HCT116 (cell line): ENCODE data around the gene PARP8. TPM values are rescaled to one million over a fixed set of nuclear protein-coding genes. Genes with fewer than 3 reads are reported as not detected.

Experiments
- ATAC-seq: fragments of 200-7000 bp; cut with Tn5 transposase; 2 replicates; pipeline ENCODE4 v1.9.1; 2020; ENCODE audit warnings: mild to moderate bottlenecking, moderate library complexity
- BruUV-seq: library from RNA; stranded (reverse); fragments of 400-500 nt; replicated peaks from 2 replicates; lab custom pipeline; 2021; lab: Mats Ljungman, UMichigan
- CTCF ChIA-PET: fragments of 300-600 bp; sonication (Branson Sonifier 250); formaldehyde crosslinking; loops from one replicate; lab custom pipeline; 2021; ENCODE audit warnings: antibody characterized with exemption; lab: Charles Lee
- POLR2A ChIA-PET: fragments of 300-600, 350-600 bp; sonication (Branson Sonifier 250); formaldehyde crosslinking; loops from one replicate; lab custom pipeline; 2021; ENCODE audit warnings: antibody characterized with exemption; lab: Charles Lee
- RAD21 ChIA-PET, 2 experiments: fragments of 300-600 bp; sonication (Branson Sonifier 250); formaldehyde crosslinking; loops; one replicate each; lab custom pipeline; 2023; ENCODE audit warnings: low total read pairs in 2 of 2; ENCODE audit not compliant: uncharacterized antibody in 2 of 2, unreplicated experiment in 2 of 2, low non-redundant PET in 1 of 2; lab: Charles Lee
- DNase-seq: peaks from one replicate; pipeline ENCODE4 v3.0.0-alpha.2; 2010; ENCODE audit warnings: low read depth, low spot score
- H2AFZ ChIP-seq: fragments of 200-600 bp; shearing (Covaris generic), sonication (generic); 2 replicates; pipeline ENCODE4 v1.6.1; 2017; ENCODE audit warnings: low read depth, mixed run types, mixed read lengths, antibody characterized with exemption, low read length; ENCODE audit not compliant: poor library complexity, severe bottlenecking
- H3K27ac ChIP-seq: 2 replicates; pipeline ENCODE4 v1.5.1; 2012; ENCODE audit warnings: low read depth, low read length
- H3K27me3 ChIP-seq: fragments of 200-600 bp; sonication (generic); 2 replicates; pipeline ENCODE4 v1.6.1; 2016; ENCODE audit warnings: mixed run types, low read length, mixed read lengths; ENCODE audit not compliant: insufficient read depth
- H3K36me3 ChIP-seq, 2 experiments: fragments of 200-500 bp in 1 of 2; fragments of 200-600 bp in 1 of 2; sonication (Bioruptor generic) in 1 of 2; sonication (generic) in 1 of 2; 2 replicates each; pipeline versions ENCODE4 v1.5.1 to v1.6.1; 2014 to 2016; ENCODE audit warnings: low read length in 2 of 2, inconsistent platforms in 1 of 2, mixed read lengths in 1 of 2, mixed run types in 1 of 2; ENCODE audit not compliant: insufficient read depth in 2 of 2, control insufficient read depth in 1 of 2
- H3K4me1 ChIP-seq, 2 experiments: fragments of 200-600 bp in 1 of 2; sonication (generic) in 1 of 2; 2 replicates each; pipeline versions ENCODE4 v1.5.1 to v1.6.1; 2012 to 2017; ENCODE audit warnings: low read length in 2 of 2, inconsistent platforms in 1 of 2, mild to moderate bottlenecking in 1 of 2, mixed read lengths in 1 of 2, mixed run types in 1 of 2, moderate library complexity in 1 of 2; ENCODE audit not compliant: insufficient read depth in 2 of 2, control insufficient read depth in 1 of 2
- H3K4me2 ChIP-seq: fragments of 200-600 bp; sonication (generic); 2 replicates; pipeline ENCODE4 v1.6.1; 2017; ENCODE audit warnings: mixed run types, low read length, mixed read lengths
- H3K4me3 ChIP-seq, 2 experiments: fragments of 200-600 bp in 1 of 2; sonication (generic) in 1 of 2; replicated peaks in 1 of 2; 2 replicates each; pipeline ENCODE4 v1.5.1; 2011 to 2016; ENCODE audit warnings: low read length in 2 of 2, control low read depth in 1 of 2, low read depth in 1 of 2, mild to moderate bottlenecking in 1 of 2, mixed read lengths in 1 of 2, mixed run types in 1 of 2
- H3K79me2 ChIP-seq: fragments of 200-600 bp; sonication (generic); 2 replicates; pipeline ENCODE4 v1.6.1; 2017; ENCODE audit warnings: mild to moderate bottlenecking, mixed run types, low read length, moderate library complexity, mixed read lengths; ENCODE audit not compliant: insufficient read depth
- H3K9ac ChIP-seq: fragments of 200-600 bp; sonication (generic); 2 replicates; pipeline ENCODE4 v1.6.1; 2016; ENCODE audit warnings: low read length, mixed read lengths
- H3K9me2 ChIP-seq: fragments of 200-600 bp; sonication (generic), shearing (Covaris generic); 2 replicates; pipeline ENCODE4 v1.6.1; 2017; ENCODE audit warnings: mixed run types, mild to moderate bottlenecking, moderate library complexity; ENCODE audit not compliant: insufficient read depth
- H3K9me3 ChIP-seq, 2 experiments: fragments of 200-500 bp in 1 of 2; fragments of 200-600 bp in 1 of 2; sonication (Bioruptor generic) in 1 of 2; sonication (generic) in 1 of 2; 2 replicates each; pipeline ENCODE4 v1.6.1; 2014 to 2017; ENCODE audit warnings: low read length in 2 of 2, mixed read lengths in 2 of 2, inconsistent platforms in 1 of 2, low read depth in 1 of 2, mild to moderate bottlenecking in 1 of 2, mixed run types in 1 of 2, moderate library complexity in 1 of 2; ENCODE audit not compliant: control insufficient read depth in 1 of 2, insufficient read depth in 1 of 2
- H4K20me1 ChIP-seq: fragments of 200-600 bp; sonication (generic), shearing (Covaris generic); 2 replicates; pipeline ENCODE4 v1.6.1; 2017; ENCODE audit warnings: mixed run types, mild to moderate bottlenecking, moderate library complexity; ENCODE audit not compliant: insufficient read depth
- ELF1 ChIP-seq: IDR thresholded peaks from 2 replicates; pipeline ENCODE4 v1.6.1; 2012; ENCODE audit warnings: low read depth, borderline replicate concordance
- FOSL1 ChIP-seq: IDR thresholded peaks from 2 replicates; pipeline ENCODE4 v1.6.1; 2012; ENCODE audit warnings: low read depth
- RAD21 ChIP-seq: IDR thresholded peaks from 2 replicates; pipeline ENCODE4 v1.6.1; 2012; ENCODE audit warnings: low read depth, mild to moderate bottlenecking
- SIN3A ChIP-seq: IDR thresholded peaks from 2 replicates; pipeline ENCODE4 v1.6.1; 2012; ENCODE audit warnings: low read depth
- SRF ChIP-seq: IDR thresholded peaks from 2 replicates; pipeline ENCODE4 v1.6.1; 2012; ENCODE audit warnings: low read depth
- TCF7L2 ChIP-seq: IDR thresholded peaks from 2 replicates; pipeline ENCODE4 v1.7.0; 2011; ENCODE audit warnings: borderline replicate concordance, inconsistent platforms; ENCODE audit not compliant: insufficient read depth, insufficient read length; ENCODE audit errors: extremely low read depth
- ZFX ChIP-seq: fragments of 450-650 bp; IDR thresholded peaks from 2 replicates; pipeline ENCODE4 v1.6.1; 2017
- intact Hi-C: fragments of 100-400 bp; cut with micrococcal nuclease; formaldehyde crosslinking; loops from 2 replicates; pipeline ENCODE4 v1.10.0; 2022
- total RNA-seq: library from RNA; stranded (reverse); gene quantifications from one replicate; pipeline ENCODE4 v1.2.1, GENCODE V29; 2021; ENCODE audit not compliant: unreplicated experiment
- TF ChIP-seq, protein P1 (sequence below), 3 experiments: fragments of 200-600 bp in 1 of 3; sonication (generic) in 1 of 3; IDR thresholded peaks in 2 of 3; conservative IDR thresholded peaks in 1 of 3; 2 replicates each; pipeline ENCODE4 v1.5.1; 2012 to 2017; ENCODE audit warnings: low read depth in 2 of 3, low read length in 2 of 3, antibody characterized with exemption in 1 of 3, borderline replicate concordance in 1 of 3, control low read depth in 1 of 3, mild to moderate bottlenecking in 1 of 3, mixed read lengths in 1 of 3, mixed run types in 1 of 3, moderate library complexity in 1 of 3; ENCODE audit not compliant: insufficient read depth in 1 of 3
- TF ChIP-seq, protein P2 (sequence below): IDR thresholded peaks from 2 replicates; pipeline ENCODE4 v1.6.1; 2012; ENCODE audit warnings: low read depth
- TF ChIP-seq, protein P3 (sequence below): IDR thresholded peaks from 2 replicates; pipeline ENCODE4 v1.6.1; 2012

The PARP8 gene
- total RNA-seq, 1 experiment from 2014 or later: 19.0 TPM

DNA sequence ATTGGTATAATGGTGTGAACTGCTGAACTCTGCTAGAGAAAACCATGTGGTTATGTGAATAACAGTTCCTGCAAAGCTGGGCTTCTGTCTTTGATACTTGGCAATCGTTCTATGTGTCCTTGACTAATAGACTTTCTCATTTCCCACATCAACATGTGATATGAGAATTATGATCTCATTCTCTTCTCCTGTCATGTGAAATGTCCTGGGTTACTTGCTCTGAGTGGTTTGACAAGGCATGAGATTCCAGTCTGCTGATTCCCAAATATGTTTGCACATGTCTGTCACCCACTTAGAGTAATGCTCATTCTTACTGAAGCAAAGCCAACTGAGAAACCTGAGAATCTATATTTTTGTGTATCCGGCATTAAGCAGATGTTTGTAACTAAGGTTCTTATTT, 141.2 kb downstream of the PARP8 start:
- intact Hi-C loops: no loop called here
- Histone ChIP-seq H3K27me3 (no peaks in the 10 kb centered on the region), H4K20me1 (no peaks in the 10 kb centered on the region), H2AFZ (no peak overlapping the region), H3K9me2 (no peaks in the 10 kb centered on the region), H3K4me2 (no peak overlapping the region), H3K79me2 (no peaks in the 10 kb centered on the region), H3K36me3 (no peaks in the 10 kb centered on the region), H3K4me3 (no peak overlapping the region), H3K9me3 (peaks cover 0 to 4% of the 10 kb centered on the region in 2 experiments; a peak in 1 of 4 replicates), H3K4me1 (no peaks in the 10 kb centered on the region), H3K27ac (no peak overlapping the region), H3K9ac (no peak overlapping the region)
- DNase-seq (no peak), ATAC-seq (no peak)
- TF ChIP-seq RAD21: no peak
- TF ChIP-seq, protein P1, sequence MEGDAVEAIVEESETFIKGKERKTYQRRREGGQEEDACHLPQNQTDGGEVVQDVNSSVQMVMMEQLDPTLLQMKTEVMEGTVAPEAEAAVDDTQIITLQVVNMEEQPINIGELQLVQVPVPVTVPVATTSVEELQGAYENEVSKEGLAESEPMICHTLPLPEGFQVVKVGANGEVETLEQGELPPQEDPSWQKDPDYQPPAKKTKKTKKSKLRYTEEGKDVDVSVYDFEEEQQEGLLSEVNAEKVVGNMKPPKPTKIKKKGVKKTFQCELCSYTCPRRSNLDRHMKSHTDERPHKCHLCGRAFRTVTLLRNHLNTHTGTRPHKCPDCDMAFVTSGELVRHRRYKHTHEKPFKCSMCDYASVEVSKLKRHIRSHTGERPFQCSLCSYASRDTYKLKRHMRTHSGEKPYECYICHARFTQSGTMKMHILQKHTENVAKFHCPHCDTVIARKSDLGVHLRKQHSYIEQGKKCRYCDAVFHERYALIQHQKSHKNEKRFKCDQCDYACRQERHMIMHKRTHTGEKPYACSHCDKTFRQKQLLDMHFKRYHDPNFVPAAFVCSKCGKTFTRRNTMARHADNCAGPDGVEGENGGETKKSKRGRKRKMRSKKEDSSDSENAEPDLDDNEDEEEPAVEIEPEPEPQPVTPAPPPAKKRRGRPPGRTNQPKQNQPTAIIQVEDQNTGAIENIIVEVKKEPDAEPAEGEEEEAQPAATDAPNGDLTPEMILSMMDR (IDR thresholded peaks at IDR 0.05 in 2 of 3, conservative IDR thresholded peaks at IDR 0.05 in 1 of 3; ENCODE audit: borderline replicate concordance in 1 of 3, insufficient read depth in 1 of 3, low read depth in 2 of 3, low read length in 2 of 3): no peak
- no peak for TF ChIP-seq ELF1
- TF ChIP-seq FOSL1: no peak
- TF ChIP-seq TCF7L2: no peak
- TF ChIP-seq, protein P2, sequence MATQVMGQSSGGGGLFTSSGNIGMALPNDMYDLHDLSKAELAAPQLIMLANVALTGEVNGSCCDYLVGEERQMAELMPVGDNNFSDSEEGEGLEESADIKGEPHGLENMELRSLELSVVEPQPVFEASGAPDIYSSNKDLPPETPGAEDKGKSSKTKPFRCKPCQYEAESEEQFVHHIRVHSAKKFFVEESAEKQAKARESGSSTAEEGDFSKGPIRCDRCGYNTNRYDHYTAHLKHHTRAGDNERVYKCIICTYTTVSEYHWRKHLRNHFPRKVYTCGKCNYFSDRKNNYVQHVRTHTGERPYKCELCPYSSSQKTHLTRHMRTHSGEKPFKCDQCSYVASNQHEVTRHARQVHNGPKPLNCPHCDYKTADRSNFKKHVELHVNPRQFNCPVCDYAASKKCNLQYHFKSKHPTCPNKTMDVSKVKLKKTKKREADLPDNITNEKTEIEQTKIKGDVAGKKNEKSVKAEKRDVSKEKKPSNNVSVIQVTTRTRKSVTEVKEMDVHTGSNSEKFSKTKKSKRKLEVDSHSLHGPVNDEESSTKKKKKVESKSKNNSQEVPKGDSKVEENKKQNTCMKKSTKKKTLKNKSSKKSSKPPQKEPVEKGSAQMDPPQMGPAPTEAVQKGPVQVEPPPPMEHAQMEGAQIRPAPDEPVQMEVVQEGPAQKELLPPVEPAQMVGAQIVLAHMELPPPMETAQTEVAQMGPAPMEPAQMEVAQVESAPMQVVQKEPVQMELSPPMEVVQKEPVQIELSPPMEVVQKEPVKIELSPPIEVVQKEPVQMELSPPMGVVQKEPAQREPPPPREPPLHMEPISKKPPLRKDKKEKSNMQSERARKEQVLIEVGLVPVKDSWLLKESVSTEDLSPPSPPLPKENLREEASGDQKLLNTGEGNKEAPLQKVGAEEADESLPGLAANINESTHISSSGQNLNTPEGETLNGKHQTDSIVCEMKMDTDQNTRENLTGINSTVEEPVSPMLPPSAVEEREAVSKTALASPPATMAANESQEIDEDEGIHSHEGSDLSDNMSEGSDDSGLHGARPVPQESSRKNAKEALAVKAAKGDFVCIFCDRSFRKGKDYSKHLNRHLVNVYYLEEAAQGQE: no peak
- TF ChIP-seq, protein P3, sequence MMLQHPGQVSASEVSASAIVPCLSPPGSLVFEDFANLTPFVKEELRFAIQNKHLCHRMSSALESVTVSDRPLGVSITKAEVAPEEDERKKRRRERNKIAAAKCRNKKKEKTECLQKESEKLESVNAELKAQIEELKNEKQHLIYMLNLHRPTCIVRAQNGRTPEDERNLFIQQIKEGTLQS: no peak
- TF ChIP-seq SRF: no peak
- no peak for TF ChIP-seq SIN3A
- no peak for TF ChIP-seq ZFX
- POLR2A ChIA-PET: no interaction called here
- BruUV-seq: no TSS peak
- RAD21 ChIA-PET: no interaction called here
- CTCF ChIA-PET: no interaction called here
